GM18502 (cell line): Measurements from ENCODE around the gene TRIM9.
"Not testable (repeated sequence)": the region's sequence is repeated elsewhere in the genome, so short reads cannot be mapped to it uniquely, and the experiment has no call there.

ENCODE experiments used
- ATAC-seq: cut with Tn5 transposase; IDR thresholded peaks from one replicate; pipeline ENCODE4 v1.9.1; 2021; ENCODE audit warnings: mild to moderate bottlenecking; ENCODE audit not compliant: unreplicated experiment, poor library complexity

TRIM9 gene

GRCh38 chr14:51006781-51007211, 88.1 kb downstream of the TRIM9 start:
- no peak for ATAC-seq

- ATAC-seq = no peak
These were observed 88.6 kb downstream of the TRIM9 start for GRCh38 chr14:51006324-51006723.

DNA sequence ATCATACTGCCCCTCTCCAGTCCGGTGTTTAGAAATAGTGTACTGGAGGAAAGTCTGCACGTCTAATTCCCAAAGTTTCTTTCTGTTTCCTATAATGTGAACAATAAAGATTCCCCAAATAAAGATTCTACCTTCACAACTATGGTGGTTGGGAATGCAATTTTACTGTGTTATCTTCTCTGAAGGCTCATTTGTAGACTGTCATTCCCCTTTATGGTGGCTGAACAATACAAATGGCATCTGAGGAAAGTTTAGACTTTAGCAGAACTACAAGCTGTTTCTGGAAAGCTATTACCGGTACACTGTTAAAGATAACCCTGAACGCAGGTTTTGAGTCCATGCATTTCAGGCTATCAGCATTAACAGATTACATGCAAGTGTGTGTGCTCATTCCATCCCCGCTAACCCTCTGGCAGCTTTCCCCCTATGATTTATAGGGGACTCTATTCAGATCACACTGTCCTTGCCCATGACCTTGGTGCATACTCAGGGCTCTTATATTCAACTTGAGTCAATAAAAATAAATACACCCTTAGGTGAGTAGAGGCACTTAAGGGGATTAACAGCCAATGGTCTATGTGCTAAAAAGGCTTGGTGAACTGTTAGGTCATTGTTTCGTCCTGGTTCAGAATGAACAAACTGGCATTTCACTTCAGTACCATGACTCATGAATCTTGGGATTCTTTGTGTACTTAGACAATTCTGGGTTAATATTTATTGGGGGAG, 89.9 kb downstream of the TRIM9 start:
- no peak for ATAC-seq

DNA sequence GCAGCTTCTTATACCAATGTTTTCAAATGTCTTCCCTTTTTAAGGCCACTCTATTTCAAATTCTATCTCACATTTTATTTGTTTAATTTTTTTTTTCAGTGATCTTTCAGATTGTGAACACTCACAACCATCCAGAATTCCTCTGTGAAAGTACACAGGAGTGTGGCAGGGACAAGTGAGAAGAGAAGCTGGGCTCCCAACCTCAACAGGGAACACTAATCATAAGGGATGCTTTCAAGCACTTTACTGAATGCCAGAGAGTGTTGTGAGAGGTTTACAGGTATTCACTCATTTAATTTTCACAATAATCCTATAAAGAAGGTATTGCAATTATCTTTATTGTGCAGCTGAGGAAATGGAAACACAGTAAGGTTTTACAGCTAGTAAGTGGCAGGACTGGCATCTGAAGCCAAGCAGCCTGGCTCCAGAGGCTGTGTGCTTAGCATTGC, 90.5 kb downstream of the TRIM9 start:
- ATAC-seq = no peak

GRCh38 chr14:51002406-51002999, 92.4 kb downstream of the TRIM9 start:
- no peak for ATAC-seq

DNA sequence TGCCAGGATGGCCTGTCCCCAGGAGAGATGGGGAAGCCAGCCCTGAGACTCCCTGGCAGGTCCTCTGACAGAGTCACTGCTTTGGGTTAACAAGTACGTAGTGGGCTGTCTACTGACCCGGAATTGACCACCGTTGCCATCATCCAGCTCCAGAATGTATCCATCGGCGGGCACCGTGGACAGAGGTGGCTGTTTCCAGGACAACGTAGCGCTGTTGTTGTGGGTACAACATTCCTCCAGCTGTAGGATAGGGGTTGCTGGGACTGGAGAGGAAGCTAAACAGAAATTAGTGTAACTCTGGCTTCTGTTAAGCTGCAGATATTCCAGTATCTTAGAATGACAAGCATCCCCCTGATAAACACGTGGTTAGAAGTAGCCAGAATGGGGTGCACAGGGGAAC, 94.3 kb downstream of the TRIM9 start:
- no peak for ATAC-seq

DNA sequence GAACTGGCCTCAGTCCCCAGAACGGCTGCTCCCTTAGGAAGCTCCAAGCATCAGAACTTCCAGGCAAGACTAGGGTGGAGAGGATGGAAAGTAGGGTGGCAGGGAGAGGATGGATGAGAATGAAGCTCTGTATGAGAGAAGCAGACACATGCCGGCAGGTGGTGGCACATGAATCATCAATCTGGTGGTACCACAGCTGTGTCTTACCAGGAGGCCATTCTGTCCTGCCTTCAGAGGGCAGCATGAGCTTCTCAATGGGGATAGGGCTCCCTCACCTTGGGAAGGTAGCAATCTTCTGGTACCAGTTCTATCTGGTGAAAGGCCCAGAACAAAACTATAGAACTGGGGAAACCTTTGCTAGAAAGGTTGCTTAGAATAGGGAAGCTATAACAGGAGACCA, 95.2 kb downstream of the TRIM9 start:
- ATAC-seq = no peak

DNA sequence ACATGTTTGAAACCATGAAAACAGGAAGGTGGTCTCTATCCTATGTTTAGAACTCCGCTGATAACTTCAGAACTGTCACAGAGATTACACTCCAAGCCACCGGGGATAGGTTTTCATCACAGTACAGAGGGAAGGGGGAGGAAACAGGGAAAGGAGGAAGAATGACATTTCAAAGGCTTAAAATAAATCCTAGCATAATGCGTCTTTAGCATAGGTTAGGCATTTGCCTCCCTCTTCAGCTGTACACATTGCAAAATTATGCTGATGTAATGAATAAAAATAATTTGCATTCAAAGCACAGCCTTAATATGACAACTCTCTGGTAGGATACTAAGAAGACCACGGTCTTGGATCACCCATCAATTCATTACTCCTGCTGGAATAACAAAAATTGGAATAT, 96.3 kb downstream of the TRIM9 start:
- no peak for ATAC-seq

DNA sequence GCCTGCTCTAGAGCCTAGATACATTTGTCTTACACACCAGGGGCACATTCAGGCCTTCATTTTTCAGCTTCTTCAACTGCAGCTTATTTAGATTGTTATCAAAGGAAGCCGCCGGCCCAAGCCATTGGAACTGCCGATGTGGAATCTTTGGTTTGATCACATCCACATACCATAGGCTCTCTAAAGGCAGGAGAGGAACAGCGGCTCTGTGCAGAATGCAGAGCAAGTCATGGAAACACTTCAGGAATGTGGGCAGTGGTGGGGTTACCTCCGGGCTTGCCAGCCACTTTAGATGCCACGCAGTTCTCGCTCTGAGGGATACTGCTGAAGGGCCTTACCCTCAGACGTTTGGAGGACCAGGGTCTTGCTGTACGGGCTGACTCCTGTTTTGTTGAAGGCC, 97.2 kb downstream of the TRIM9 start:
- ATAC-seq = no peak

- not testable (repeated sequence) for ATAC-seq
These were observed 100.7 kb downstream of the TRIM9 start for GRCh38 chr14:50994158-50994557.

DNA sequence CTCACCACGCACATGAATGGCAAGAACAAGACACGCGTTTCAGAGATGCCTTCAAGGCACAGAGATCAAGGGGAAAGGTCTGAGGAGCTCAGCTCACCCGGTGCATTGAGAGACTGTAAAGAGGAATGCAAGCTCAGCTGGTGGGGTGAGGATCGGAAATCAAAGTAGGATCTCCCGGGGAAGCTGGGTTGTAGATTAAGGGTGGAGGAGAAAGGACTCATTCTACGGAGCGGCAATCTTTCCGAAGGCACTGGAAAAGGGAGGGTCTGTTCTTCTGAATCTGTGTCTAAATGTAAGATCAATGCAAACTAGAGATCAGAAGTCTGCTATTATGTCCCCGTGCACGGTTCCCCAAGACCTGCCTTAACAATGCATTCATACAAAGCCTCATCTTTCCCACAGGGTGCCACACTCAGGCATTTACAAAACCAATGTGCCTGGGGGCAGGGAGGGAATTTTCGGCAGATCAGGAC, 109.0 kb downstream of the TRIM9 start:
- ATAC-seq = no peak

- ATAC-seq = no peak
These were observed 109.6 kb downstream of the TRIM9 start for GRCh38 chr14:50985124-50985858.

DNA sequence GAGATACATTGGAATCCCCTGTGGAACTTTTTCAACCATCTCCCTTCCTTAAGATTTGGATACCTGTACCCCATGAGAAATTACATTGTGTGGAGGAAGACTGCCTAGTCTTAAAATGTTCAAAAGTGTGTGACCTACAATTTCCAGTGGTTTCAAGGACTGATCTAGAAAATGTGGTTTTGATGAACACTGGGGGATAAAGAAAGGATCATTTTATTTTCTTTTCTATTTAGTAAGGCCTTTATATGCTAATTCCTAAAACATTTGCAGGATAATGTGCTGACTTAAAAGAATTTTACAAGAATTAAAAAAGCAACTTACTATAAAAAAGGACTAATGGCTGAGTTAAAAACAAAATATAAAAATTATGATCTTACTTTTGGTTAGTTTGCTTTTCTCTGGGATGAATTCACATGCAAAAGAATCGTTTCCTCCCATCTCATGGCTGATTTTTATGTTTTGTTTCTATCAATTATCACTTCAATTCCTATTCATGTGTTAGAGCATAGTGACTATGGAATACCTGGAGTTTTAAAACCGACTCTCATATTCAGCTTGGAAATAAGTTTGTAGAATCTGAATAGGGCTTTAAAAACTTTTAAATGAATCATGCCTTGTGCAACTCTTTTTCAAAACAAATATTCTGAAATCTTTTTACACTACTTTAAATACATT, 110.7 kb downstream of the TRIM9 start:
- no peak for ATAC-seq

GRCh38 chr14:50979941-50980850, 114.7 kb downstream of the TRIM9 start:
- ATAC-seq = no peak

- peak; percentile 89 for ATAC-seq
These were observed 116.0 kb downstream of the TRIM9 start for GRCh38 chr14:50978888-50979287.

DNA sequence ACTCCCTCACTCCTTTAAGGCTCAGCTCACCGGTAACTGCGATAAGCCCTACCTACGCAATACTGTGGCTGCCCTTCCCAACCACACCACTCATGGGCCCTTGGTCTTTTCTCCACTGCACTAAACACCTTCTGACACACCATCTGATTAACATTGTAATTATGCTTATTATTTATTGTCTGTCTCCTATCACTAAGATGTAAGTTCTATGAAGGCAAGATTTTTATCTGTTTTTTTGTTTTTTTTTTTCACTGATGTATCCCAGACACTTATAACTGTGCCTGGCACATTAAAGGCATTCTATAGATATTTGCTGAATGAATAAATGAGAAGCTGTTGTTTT, 116.4 kb downstream of the TRIM9 start:
- ATAC-seq = no peak

- peak; percentile 68 for ATAC-seq
These were observed 116.9 kb downstream of the TRIM9 start for GRCh38 chr14:50977863-50978528.

DNA sequence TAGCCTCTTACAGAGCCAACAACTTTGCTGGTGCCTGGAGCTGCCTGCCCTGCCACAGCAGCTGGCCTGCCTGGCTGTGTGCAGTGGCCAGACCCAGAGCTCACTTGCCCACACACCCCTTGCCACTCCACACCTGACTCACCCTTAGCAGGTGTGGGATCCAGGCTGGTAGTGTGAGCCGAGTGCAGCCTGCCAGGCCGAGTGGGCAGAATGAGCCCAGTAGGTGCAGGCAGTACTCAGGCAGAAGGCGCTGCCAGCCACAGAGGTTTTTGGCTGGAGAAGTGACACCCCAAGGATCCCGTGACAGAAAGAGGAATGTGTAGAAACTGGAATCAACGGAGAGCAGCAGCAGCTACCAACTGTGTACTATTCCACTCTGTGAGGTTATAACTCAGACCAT, 120.8 kb downstream of the TRIM9 start:
- ATAC-seq = no peak

DNA sequence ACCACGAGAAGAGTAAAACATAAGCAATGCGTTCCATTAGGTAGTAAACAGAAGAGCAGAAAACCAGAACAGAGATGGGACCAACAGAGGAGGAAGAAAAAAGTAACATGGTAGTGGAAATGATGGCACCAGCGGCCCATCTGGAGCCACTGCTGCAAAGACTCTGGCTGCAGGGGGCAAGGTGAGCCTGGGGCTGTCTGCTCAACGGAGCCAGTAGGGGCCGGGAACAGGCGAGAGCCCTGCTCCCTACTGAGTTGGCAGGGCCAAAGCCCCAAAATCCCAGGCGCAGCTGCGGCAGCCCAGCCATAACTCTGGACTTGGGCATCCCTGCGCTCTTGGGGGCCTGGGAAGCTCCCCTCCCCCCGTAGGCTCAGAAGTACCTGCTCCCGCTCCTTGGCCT, 122.2 kb downstream of the TRIM9 start:
- no peak for ATAC-seq
